GM19099 (cell line): Measurements from ENCODE around the gene RCN2.

Source experiments
- POLR2A ChIP-seq: IDR thresholded peaks from 3 replicates; pipeline ENCODE4 v1.6.1; 2011; ENCODE audit warnings: low read depth; ENCODE audit not compliant: insufficient read length; ENCODE audit errors: extremely low read depth

The RCN2 gene

GRCh38 chr15:76983590-76984375, 52.2 kb downstream of the RCN2 start:
- no peak for TF ChIP-seq POLR2A

GRCh38 chr15:76986743-76987142, 55.2 kb downstream of the RCN2 start:
- no peak for TF ChIP-seq POLR2A

DNA sequence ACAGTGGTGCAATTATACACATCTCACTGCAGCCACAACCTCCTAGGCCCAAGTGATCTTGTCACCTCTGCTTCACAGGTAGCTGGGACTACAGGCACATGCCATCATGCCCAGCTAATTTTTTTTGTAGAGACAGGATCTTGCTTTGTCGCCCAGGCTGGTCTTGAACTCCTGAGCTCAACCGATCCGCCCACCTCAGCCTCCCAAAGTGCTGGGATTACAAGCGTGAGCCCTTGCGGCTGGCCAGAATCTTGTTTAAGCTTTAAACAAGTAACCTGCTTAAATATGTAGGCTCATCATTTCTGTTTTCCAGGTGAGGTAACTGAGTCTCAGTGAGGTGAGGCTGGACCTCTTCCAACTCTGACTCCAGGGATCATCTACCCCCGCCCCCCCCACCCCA, 55.7 kb downstream of the RCN2 start:
- TF ChIP-seq POLR2A, result no peak

GRCh38 chr15:76987896-76988860, 56.6 kb downstream of the RCN2 start:
- TF ChIP-seq POLR2A, result peak; percentile 39

GRCh38 chr15:76988867-76989780, 57.6 kb downstream of the RCN2 start:
- no peak for TF ChIP-seq POLR2A

DNA sequence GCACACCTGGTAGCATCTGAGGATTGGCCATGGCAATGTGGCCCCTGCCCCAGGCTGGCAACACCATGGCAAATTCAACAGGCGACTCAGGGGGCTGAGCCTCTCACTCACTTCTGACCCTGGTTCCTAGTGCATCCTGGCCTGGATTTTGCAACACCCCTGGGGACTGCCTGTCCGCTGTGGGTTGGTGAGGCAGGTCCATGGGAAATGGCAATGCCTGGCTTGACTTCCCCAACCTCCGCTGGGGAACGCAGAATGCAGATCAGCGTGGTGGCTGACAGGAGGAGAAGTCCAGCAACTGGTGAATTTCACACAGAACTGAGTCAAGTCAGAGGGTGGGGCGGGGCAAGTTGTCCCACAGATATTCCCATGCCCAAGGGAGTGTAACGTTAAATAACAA, 59.5 kb downstream of the RCN2 start:
- no peak for TF ChIP-seq POLR2A

- no peak for TF ChIP-seq POLR2A
Measured at GRCh38 chr15:76991741-76992645, 60.4 kb downstream of the RCN2 start.

GRCh38 chr15:76993114-76993725, 61.7 kb downstream of the RCN2 start:
- no peak for TF ChIP-seq POLR2A

GRCh38 chr15:76994001-76994400, 62.5 kb downstream of the RCN2 start:
- no peak for TF ChIP-seq POLR2A

GRCh38 chr15:76994496-76994895, 62.9 kb downstream of the RCN2 start:
- TF ChIP-seq POLR2A, result no peak

- TF ChIP-seq POLR2A, result peak; percentile 81
Measured at GRCh38 chr15:76994971-76995945, 63.7 kb downstream of the RCN2 start, which contains the start of gene PSTPIP1. TSS of gene PSTPIP1 (plus strand) at chr15:76995126. CDS start at chr15:76995574, 448 bp downstream.

DNA sequence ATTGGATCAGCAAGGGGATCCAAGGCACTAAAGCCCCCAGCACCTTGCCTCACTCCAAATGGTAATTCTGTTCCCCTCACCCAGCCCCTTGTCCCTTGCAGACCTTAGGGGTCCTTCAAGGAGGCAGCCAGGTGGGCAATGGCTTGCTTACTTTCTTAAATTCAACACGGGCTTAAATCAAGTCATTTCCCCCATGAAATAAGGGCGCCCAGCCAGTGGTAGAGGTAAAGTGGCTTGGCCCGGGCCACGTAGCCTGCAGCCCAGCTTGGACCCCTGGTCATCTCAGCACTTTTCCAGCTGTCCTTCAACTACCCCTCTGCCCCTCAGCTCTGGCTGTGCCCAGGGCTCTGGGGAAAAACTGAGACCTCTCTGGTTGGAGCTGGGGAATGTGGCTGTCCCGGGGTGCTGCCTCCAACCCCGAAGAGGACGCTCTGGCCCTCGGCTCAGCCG, 64.6 kb downstream of the RCN2 start:
- TF ChIP-seq POLR2A, result no peak
